HG03025 (cell line): ENCODE measurements around the gene VPS8.
"Not testable (repeated sequence)": the region's sequence is repeated elsewhere in the genome, so short reads cannot be mapped to it uniquely, and the experiment has no call there.

Experiments
- ATAC-seq: cut with Tn5 transposase; IDR thresholded peaks from one replicate; pipeline ENCODE4 v1.9.1; 2021; ENCODE audit warnings: mild to moderate bottlenecking, moderate library complexity; ENCODE audit not compliant: unreplicated experiment, low FRiP score

VPS8 gene

DNA sequence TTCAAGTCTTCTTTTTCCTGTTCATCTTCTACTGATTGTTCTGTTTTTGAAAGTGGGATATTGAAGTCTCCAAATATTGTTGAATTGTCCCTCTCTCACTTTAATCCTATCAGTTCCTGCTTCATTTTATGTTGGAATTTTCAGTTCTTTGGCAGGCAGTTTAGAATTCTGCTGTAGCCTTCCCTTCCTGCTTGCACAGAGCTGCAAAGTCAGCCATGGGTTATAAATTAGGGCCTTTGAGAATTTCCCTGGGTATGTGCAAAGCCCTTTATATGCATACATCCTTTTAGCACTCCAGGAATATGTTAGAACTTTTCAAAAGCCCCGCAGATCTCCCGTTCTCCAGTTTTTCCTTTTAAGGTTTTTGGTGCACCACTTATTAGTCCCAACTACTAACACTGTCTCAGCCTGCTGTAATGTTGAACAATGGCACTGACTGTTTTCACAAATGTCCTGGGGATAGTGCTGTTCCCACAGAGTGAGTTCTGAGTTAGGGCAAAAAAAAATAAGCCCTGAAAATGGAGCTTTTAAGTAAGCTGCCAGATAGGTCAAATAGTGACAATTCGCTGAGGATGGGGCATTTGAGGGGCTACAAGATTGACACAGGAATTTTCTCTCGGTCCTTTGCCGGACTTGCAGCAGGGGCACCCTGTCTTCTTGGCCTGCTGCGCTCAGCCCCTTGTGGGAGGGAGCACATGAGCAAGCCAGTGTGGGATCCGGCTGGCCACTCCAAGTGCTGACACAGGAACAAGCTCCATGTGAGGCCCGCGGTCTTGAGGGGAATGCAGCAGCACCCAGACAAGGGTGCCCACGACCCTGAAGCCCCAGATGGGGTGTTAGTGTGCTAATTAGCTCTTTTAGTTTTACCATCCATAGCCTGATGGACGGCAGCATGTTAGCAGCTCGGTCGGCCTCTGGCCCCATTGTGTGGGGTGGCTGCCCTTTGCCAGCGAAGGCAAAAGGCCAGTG is 96.0 kb downstream of the VPS8 start:
- no peak for ATAC-seq

DNA sequence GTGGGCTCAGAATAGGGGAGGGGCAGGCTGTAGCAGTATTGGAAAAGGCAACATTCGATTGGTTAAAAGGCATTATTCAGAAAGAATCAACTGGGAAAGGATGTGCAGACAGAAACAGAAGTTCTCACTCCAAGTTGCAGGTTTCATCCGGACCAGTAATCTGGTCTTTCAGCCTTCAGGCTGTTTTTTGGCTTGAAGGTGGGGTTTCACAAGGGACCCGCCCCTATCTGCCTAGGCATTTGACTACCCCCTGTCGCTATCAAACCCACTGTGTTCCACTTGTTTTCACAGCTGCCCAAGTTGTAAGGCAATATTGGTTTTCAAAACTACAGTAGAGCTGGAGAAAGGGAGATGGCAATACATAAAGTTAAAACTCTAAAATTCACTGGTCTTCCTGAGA is 96.9 kb downstream of the VPS8 start:
- ATAC-seq = no peak

DNA sequence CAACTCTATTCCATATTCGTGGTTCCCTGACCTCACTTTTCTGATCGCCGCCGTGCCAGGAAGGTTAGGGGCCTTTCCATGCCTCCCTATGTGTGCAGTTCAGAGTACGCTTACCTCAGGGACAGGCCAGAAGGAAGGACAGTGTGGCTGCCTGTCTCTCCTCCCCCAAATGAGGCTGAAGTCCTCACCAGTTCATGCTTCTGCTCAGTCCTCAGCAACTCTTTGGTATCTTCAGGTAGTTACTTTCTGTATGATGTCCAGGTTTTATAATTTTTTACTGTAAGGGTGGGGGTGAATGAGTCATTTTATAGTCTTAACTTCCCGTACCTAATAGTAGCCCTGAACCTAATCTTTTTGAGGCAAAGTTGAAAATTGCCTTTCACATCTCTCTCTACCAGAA is 98.7 kb downstream of the VPS8 start:
- ATAC-seq = no peak

DNA sequence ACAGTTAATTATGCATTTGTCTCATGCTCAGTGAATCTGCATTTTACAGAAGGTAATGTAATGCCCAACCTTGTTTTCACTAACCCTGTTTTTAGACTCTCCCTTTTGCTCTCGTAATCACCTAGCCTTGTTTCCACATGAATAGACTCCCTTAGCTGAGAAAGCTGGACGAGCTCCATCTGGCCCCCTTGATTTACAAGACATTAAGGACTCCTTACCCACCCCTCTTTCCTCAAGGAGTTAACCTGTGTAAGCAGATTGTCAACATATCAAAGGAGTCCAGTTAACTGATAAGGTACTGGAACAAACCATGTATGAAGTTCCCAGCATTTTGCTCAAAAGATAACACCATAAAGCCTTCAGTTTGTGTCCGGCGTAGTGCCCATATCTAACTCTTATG is 99.6 kb downstream of the VPS8 start:
- ATAC-seq = no peak

DNA sequence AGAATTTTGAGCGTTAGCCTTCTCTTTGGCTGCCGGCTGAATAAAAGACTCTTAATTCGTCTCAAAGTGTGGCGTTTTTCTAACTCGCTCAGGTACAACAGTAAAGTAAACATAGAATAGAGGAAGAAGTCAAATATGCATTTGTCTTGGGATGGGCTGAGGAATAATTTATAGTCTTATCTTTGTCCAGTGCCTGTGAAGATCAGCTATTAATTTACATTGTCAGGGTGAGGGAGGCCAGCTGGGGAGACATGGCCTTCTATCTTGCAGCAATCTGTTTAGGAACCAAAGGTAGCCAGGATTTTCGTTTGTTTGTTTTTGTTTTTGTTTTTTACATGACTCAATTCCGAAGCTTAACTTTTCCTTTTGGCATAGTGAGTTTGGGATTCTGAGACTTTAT is 100.2 kb downstream of the VPS8 start:
- ATAC-seq = no peak

DNA sequence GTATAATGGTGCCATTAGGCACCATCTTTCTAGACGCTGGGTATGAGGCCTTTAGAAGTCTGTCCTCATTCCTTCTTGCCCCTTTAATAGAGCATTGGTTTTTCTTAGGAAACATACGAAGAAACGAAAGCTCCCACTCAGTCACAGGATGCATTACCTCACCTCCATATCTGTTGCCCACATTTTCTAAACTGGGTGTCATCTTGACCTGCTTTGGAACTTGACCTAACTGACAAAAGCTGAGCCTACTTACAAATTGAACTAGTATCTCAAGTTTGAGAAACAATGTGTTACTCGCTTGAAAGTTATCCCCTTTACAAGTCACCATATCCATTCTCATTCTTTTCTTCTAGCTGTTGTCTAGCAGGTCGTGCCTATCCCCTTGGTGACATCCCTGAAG is 102.7 kb downstream of the VPS8 start:
- ATAC-seq = no peak

DNA sequence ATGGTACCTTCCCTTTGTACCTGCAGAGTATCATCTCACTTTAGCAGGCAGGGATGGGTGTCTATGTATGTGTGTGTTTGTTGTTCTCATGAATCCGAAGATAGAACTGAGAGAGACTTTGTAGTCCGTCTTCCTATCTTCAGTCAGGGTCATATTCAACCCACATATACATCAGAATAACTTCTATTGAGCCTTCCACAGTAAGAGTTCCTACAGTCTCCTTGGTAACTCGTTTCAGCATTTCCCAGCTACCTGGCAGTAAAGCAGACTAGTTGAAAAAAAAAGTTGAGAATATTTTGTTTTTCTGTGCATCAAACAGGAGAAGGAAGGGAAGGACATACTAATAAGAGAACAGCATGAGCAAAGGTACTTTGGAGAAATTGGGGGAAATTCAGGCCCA is 106.8 kb downstream of the VPS8 start:
- ATAC-seq = no peak

DNA sequence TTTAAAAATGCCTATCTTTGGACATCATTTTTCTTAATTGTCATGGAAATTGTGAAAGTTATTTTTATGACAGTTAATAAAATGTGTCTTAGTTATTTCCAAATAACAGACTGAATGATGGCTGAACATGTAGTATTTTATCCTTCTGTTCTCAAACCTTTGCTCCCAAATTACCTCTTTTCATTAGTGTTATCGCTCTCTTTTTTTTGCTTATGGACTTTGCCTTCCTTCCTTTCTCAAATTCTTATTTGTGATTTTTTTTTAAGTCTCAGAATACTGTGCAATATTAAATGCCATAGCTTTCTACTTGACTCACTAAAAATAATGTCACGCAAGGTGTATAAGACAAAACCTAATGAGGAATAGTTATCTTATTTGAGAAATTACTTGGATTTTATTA is 107.7 kb downstream of the VPS8 start:
- no peak for ATAC-seq

DNA sequence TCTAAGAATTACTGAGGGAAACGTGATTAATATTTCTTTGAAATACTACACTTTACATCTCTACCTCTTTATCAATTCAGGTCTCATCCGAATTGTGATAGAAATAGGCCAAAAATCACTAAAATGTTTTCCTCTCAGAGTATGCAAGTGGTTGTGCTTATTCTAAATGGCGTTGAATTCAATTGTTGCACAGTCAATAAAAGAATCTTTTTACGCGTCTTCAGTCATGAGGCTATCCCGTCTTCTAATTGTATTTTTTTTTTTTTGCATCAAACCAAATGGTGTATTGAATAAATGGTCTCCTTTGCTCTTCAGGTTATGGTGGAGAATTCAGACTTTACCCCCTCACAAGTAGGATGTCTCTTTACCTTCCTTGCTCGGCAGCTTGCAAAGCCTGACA is 112.6 kb downstream of the VPS8 start:
- no peak for ATAC-seq

DNA sequence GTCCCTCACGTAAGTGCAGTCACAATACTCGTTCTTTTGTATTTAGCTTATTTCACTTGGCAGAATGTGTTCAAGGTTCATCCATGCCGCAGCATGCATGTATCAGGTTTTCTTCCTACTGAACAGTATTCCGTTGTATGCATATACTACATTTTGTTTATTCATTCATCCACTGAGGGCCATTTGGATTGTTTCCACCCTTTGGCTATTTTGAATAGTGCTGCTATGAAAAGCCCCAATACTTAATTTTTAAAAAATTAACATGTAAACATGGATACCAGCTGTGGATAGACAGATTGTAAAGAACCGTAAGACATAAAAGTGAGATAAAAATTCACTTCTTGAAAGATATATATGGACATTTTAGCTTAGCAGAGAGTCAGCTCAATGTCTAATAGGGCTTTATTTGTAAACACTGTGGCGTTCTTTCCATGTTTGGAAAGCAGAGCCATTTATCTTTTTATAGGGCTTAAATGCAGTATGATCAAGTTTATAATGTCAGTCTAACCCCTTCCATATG is 115.9 kb downstream of the VPS8 start:
- no peak for ATAC-seq

DNA sequence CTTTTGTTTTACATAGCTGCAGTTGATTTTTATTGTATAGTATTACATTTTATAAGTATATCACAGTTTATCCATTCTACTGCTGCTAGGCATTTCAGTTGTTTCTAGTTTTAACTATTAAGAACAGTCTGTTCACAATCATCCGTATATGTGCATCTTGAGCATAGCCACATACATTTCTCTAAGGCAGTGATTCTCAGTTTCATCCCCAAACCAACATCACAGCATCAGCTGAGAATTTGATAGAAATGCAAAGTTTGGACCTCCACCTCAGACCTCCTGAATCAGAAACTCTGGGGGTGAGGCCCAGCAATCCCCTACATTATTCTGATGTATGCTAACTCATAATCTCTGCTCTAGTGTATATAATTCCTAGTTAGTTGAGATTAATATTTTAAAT is 120.8 kb downstream of the VPS8 start:
- ATAC-seq = no peak

DNA sequence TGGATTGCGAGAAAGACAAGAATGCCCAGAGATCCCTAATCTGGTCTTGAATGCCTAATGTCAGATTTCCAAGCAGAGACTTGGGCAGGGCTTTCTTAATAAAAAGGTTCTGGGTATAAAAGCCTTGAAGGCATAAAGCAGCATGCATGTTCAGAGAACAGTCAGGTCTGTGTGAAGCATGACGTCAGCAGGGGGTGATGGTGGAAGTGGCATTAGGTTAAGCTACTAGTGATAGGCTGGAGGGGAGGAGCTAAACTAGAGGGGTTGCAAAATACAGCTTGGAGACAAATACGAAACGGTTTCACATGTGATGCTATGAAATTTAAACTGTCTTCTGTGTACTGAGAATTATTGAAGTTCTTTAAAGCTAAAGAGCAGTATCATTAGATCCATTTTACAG is 125.6 kb downstream of the VPS8 start:
- ATAC-seq = no peak

DNA sequence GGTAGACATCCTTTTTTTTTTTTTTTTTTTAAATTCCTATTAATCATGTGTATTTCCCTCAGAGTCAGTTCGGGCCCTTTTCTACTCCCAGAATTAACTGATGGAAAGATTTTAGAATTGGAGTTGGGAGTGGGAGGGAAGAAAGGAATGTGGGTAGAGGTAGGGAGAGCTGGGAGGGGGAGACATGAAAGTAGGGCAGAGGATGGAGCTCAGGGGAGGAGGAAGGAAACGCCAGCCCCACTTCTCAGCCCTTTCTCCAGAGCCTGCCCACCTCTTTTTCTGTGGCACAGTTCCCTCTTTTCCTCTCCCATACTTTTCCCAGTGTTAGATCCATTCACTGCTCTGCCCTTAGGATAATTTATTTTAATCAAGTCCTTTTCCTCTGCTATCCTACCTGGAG is 129.4 kb downstream of the VPS8 start:
- ATAC-seq = no peak

DNA sequence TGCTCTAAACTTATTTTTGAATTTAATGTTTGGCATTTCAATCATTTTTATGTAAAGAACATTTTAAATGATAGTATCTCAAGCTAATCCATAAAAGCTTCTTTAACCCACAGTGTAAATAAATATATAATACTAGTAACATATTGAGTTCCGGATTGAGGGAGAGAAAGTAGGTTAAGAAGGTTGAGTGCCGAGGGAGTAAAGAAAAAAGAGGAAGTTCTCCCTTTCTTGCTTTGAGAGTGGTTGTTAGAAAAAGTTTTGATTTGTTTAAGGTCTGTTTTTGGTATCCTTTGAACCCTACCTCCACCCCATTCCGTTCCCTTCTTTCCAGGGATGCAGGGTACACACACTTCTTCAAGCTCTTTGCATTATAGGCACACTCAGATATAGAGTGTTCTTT is 130.8 kb downstream of the VPS8 start:
- no peak for ATAC-seq

DNA sequence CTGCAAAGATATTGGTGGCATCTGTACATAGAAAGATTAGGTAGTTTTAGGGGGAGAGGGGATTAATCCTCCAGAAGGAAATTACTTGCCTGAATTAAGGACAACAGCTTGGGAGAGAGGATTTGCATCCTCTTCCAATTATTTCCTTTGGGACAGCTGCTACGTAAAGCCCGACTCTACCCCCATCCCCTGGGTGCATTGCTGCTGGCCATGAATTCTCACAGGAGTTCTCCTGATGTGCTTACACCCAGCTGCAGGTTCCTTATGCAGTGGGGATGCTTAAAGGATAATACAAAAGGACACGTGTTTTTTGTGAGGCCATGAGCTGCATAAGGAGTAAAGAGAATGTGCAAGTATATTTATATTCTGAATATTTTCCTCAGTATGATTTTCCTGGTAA is 132.3 kb downstream of the VPS8 start:
- no peak for ATAC-seq

DNA sequence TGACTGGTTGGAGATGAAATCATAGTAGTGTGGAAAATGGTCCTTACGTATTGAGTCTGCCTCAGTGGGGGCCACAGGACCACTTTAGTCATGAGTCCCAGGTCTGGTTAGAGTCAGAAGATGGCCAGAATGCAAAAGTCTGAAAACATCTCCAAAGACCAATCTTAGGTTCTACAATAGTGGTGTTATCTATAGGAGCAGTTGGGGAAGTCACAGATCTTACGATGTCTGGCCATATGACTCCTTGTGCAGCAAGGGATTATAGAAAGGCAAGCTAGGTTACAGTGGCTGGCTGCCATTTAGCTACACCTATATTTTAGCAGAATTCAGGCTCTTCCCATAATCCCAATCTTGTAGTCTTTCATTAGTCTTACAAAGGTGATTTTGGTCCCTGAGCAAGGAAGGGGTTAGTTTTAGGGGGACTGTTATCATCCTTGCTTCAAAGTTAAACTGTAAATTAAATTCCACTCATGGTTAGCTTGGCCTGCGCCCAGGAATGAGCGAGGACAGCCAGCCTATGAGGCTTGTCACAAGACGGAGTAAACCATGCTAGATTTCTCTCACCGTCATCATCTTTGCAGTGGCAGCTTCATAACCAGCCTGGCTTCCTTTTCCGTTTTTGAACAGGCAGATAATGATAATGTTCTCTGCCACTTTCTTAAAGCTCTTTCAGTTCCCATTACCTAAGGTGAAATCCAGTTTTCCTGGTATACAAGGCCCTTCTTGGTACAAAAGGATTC is 134.1 kb downstream of the VPS8 start:
- no peak for ATAC-seq

DNA sequence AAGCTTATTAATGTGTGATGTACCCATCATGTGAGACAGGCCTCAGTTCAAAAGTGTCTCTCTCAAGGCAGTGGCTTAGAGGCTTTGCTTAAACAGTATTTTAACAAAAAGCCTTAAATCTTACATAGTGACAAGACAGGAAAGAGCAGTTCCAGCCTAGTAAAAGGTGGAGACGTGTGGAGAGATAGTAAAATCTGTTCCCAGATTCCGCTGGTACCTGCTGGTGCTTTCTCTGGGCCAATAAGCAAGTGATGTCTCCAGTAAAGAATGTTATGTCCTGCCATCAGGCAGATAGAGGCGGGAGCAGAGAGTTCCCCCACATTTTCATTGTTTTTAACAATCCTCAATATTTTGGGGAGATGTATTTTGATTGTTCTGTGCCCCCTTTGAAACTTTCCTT is 135.0 kb downstream of the VPS8 start:
- no peak for ATAC-seq

DNA sequence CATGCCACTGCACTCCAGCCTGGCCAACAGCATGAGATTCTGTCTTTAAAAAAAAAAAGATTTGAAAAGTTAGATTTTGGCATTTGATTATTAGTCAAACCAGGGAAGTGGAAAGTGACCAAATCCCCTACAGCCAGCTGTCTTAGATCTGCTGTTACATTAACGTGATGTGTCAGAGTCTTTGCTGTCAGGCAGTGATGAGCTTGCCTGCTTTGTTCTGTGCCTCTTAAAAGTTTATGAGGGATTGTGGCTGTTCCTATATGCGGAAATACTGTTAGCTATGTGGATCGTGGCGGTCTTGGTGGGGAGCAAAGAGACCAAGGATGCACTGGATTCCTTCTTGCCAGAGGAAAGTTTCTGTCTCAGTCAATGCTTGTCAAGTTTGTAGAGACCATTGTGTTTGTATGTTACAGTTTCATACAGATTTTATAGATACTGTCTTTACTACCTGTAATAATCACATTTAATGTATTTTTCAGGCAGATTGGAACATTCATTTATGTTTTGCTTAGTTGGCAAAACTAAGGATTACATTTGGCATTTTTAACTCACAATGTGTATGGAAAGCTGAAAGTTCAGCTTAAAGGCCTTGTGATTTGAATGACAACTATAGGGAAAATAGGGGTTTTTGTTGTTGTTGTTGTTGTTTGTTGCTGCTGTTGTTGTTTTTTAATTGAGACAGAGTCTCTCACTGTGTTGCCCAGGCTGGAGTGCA is 137.4 kb downstream of the VPS8 start:
- no peak for ATAC-seq

DNA sequence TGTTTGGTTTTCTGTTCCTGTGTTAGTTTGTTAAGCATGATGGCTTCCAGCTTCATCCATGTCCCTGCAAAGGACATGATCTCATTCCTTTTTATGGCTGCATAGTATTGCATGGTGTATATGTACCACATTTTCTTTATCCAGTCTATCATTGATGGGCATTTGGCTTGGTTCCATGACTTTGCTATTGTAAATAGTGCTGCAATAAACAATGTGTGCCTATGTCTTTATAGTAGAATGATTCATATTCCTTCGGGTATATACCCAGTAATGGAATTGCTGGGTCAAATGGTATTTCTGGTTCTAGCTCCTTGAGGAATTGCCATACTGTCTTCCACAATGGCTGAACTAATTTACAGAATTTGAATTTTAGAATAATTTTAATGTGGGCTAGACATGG is 138.8 kb downstream of the VPS8 start:
- not testable (repeated sequence) for ATAC-seq

DNA sequence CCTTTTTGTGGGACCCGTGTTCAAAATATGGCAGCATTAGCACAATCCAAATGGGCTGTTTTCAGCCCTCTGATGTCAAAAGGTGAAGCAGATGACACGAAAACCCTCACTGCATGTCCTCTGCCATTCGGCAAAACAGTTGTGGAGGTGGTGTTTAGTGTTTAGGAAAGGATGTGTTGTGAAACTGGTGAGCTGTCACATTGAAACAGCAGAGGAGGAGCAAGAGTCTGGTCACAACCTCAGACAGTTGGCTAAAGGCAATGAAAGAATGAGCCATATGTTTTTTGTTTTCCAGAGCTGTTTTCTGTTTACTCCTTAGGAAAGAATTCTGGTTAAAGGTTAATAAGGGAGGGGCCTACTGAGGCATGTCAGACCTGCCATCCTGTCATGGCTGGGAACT is 140.7 kb downstream of the VPS8 start:
- ATAC-seq = no peak

DNA sequence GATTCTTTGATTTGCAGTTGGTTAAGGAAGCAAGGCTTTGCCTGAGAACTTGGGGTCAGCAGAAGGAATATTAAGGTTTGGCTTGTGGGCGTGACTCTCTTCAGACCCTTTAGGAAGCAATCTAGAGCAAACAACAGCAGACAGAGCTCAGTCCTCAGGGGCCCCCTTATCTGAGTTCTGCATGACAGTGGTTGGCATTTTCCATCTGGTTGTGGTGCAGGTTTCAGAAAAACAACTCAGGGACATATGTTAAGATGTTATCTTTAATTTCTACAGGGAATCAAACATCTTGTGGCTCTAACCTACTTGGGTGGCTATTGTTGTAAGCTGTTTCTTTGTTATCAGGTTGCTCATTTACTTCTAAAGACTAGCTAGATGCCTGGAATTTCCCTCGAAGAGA is 141.4 kb downstream of the VPS8 start:
- no peak for ATAC-seq
